D721Med (cell line): ENCODE results near the gene RXYLT1.

Experiments used
- DNase-seq: peaks from one replicate; pipeline ENCODE4 v3.0.0; 2011; ENCODE audit warnings: low spot score; ENCODE audit not compliant: insufficient read length
- FAIRE-seq: peaks from 2 replicates; lab custom pipeline; 2011; peaks lifted over from hg19 to GRCh38; lab: Jason Lieb, UNC
- TF ChIP-seq, protein P1 (sequence below): IDR thresholded peaks from 2 replicates; pipeline ENCODE4 v1.5.1; 2012; ENCODE audit warnings: mild to moderate bottlenecking, control low read depth; ENCODE audit not compliant: insufficient read depth; ENCODE audit errors: missing control alignments

The RXYLT1 gene

DNA sequence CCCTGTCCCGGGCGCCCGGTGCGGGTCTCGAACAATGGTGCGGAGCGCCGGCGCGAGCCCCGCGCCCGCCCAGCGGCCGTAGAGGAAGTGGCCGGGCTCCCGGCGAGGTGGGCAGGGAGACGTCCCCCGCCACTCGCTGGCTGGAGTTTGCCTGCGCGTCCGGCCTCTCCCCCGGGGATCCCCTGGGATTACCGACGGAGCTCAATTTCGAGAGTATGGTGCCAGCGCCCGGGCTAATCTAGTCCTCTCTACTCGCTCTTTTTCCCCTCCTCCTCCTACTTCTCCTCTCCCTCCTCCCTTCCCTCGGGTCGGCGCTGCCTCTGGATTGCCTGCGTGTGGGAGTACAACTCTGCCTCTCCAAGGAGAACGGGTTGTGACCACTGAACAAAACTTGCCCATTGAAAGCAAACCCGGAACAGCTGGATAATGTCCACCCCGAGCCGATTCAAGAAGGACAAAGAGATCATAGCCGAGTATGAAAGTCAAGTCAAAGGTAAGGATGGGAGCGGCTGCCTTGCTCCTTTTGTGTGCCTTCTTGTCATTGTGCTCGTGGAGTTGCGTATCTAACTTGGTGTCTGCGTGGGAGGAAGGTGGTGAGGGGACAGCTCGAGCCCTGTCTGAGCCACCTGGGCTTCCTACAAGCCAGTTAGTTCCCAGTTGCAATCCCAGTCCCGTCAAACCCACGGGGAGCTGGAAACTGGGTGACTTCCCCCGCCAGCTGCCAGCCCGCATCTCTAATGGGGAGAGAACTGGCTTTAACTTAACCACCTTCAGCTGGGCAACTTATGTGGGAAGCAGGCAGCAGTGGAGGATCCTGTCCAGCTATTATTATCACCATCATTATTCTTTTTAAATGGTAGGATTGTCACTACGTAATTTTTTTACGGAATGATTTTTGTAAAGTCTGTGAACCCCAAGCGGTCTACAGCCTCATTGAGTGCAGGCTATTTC, 65.0 kb downstream of the RXYLT1 start, which contains the start of gene SRGAP1:
Gene SRGAP1 (plus strand): TSS at position 310 of the 951 bp plus-strand sequence. CDS start 117 bp downstream, at position 427.
- TF ChIP-seq, protein P1, sequence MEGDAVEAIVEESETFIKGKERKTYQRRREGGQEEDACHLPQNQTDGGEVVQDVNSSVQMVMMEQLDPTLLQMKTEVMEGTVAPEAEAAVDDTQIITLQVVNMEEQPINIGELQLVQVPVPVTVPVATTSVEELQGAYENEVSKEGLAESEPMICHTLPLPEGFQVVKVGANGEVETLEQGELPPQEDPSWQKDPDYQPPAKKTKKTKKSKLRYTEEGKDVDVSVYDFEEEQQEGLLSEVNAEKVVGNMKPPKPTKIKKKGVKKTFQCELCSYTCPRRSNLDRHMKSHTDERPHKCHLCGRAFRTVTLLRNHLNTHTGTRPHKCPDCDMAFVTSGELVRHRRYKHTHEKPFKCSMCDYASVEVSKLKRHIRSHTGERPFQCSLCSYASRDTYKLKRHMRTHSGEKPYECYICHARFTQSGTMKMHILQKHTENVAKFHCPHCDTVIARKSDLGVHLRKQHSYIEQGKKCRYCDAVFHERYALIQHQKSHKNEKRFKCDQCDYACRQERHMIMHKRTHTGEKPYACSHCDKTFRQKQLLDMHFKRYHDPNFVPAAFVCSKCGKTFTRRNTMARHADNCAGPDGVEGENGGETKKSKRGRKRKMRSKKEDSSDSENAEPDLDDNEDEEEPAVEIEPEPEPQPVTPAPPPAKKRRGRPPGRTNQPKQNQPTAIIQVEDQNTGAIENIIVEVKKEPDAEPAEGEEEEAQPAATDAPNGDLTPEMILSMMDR: peak; percentile 3
- FAIRE-seq (no peak), DNase-seq (peak; percentile 31)

DNA sequence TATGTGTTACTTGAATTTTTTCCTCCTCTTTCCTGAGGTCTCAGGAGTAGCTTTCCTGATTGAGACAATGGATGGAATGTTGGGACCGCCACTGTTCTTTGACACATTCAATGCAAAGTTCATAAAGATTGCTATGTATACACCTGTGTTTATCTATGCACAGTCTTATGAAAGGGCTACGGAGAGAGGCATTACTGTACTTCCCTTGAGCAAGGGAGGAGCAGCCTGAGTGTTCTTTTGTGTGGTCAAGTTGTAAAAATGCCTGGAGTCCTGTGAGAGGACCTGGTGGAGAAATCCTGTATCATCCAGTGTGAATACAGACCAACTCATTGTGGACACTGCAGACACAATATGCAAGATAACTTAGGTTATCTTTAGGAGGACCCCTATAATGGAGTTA, 66.0 kb downstream of the RXYLT1 start:
- TF ChIP-seq, protein P1: no peak
- DNase-seq (no peak), FAIRE-seq (no peak)

DNA sequence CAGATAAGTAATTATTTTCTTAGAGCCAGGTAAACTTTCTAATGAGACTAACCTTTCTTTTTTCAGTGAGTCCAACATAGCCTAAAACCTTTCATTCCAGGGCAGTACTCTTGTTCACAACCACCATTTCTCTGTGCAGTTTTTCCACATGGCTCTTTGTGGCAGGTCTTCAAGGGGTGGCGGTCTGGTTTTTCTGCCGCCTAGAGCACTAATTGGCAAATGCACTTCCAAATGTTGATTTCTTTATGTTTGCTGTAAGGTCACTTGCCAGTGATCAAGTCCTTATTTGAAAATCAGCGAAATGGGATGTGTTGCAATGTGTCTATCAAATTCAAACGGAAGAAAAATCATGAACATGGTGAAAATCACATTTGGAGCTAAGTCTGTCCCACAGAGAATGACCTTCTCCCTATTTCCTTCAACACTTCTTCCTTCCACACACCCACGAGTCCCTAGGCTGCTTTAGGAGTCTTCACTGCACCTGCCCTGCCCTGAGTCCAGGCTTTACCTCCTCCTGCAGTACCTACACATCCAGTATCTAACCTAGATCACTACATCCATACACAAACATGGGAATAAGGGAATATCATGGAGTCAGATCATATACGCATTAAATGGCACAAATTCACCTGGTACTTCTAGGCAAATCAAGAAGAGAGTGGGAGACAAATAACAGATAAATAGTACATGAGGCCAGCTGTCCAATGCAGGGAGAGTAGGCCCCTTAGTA, 66.7 kb downstream of the RXYLT1 start:
- no peak for FAIRE-seq
- TF ChIP-seq, protein P1: no peak
- no peak for DNase-seq

DNA sequence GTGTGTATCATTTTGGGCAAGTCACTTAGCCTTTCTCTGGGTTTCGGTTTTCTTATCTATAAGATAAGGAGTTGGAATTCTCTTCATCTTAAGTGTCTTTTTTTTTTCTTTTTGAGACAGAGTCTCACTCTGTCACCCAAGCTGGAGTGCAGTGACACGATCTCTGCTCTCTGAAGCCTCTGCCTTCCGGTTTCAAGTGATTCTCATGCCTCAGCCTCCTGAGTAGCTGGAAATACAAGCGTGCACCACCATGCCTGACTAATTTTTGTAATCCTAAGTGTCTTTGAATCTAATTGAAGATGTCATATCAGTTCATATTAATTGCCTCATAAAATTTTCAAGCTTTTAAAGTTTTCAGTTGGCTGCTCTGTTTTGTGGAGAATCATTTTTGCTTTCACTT, 68.7 kb downstream of the RXYLT1 start:
- FAIRE-seq (no peak), DNase-seq (no peak)

DNA sequence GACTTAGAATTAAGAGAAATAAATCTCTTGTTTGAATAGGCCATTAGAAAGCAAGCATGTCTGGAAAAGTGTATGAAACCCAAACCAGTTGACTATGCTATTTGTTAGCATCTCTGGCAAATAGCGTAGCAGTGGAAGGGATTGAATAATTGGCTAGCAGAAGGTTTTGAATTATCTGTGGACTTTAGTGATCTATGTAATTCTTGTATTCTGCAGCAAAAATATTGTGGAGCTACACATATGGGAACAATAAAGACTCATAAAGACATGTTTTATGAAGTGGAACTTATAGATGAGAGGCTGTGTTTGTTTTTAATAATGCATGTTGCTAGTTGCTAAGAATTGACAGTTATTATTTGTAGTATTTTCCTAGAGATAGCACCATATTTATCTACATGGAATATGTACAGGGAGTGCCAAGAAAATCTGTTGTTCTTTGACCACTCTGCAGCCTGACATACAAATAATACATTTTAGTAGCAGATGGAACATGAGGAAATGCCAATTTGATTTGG, 69.5 kb downstream of the RXYLT1 start:
- DNase-seq (no peak), FAIRE-seq (no peak)
- TF ChIP-seq, protein P1: no peak

More for the DNA sequence above, 68.7 kb downstream of the RXYLT1 start:
- TF ChIP-seq, protein P1: no peak

- FAIRE-seq (no peak), DNase-seq (no peak)
- TF ChIP-seq, protein P1: no peak
Measured at GRCh38 chr12:63849641-63850040, 69.9 kb downstream of the RXYLT1 start.
